HepG2 (cell line): ENCODE results near the gene NSD1. TPM values are rescaled to one million over a fixed set of nuclear protein-coding genes. Genes with fewer than 3 reads are reported as not detected.

Source experiments
- HOXA5 ChIP-seq: sonication (generic); formaldehyde crosslinking; IDR thresholded peaks from 2 replicates; pipeline ENCODE4 v1.4.0; 2020; ENCODE audit warnings: missing genetic modification reagents
- PHF21A ChIP-seq: sonication (generic); formaldehyde crosslinking; IDR thresholded peaks from 2 replicates; pipeline ENCODE4 v1.5.0; 2020; ENCODE audit warnings: mild to moderate bottlenecking, missing genetic modification reagents
- RCOR2 ChIP-seq: IDR thresholded peaks from 2 replicates; pipeline ENCODE4 v1.6.1; 2016; ENCODE audit warnings: missing biosample characterization, missing genetic modification reagents
- RORA ChIP-seq: sonication (generic); formaldehyde crosslinking; IDR thresholded peaks from 2 replicates; pipeline ENCODE4 v1.5.0; 2020; ENCODE audit warnings: mild to moderate bottlenecking, missing genetic modification reagents, moderate library complexity
- ZFX ChIP-seq: sonication (generic); formaldehyde crosslinking; IDR thresholded peaks from 2 replicates; pipeline ENCODE4 v1.4.0; 2020; ENCODE audit warnings: mild to moderate bottlenecking, low read depth, missing genetic modification reagents, moderate library complexity
- ZNF354B ChIP-seq: sonication (generic); formaldehyde crosslinking; IDR thresholded peaks from 2 replicates; pipeline ENCODE4 v1.8.0; 2022; ENCODE audit warnings: mild to moderate bottlenecking, missing genetic modification reagents
- ZNF382 ChIP-seq: sonication (generic); formaldehyde crosslinking; IDR thresholded peaks from 2 replicates; pipeline ENCODE4 v1.5.0; 2020; ENCODE audit warnings: missing genetic modification reagents, mild to moderate bottlenecking, borderline replicate concordance
- ZNF547 ChIP-seq: sonication (generic); formaldehyde crosslinking; IDR thresholded peaks from 2 replicates; pipeline ENCODE4 v1.5.1; 2020; ENCODE audit warnings: mild to moderate bottlenecking, missing genetic modification reagents
- ZNF550 ChIP-seq: sonication (generic); formaldehyde crosslinking; IDR thresholded peaks from 2 replicates; pipeline ENCODE4 v1.4.0; 2020; ENCODE audit warnings: mild to moderate bottlenecking, missing genetic modification reagents, borderline replicate concordance
- ZNF772 ChIP-seq: sonication (generic); formaldehyde crosslinking; IDR thresholded peaks from 2 replicates; pipeline ENCODE4 v1.5.0; 2020; ENCODE audit warnings: mild to moderate bottlenecking, missing genetic modification reagents
- polyA plus RNA-seq, 8 experiments: library from polyadenylated mRNA; depleted of rRNA in 3 of 8; stranded (reverse) in 7 of 8; unstranded in 1 of 8; fragments of >200 nt; fragmentation: Illumina TruSeq in 4 of 8; extraction: Trizol in 4 of 8; gene quantifications; 2 replicates each; pipeline versions ENCODE4 v1.2.1 to v1.2.3, GENCODE V29; 2011 to 2016; ENCODE audit warnings: low read depth in 4 of 8, missing spikeins in 1 of 8, mixed read lengths in 1 of 8; ENCODE audit not compliant: insufficient read depth in 1 of 8
- total RNA-seq, 5 experiments: library from RNA; depleted of rRNA; stranded (reverse); fragments of >200 nt; fragmentation: Illumina TruSeq; extraction: Trizol; gene quantifications; 2 replicates each; pipeline ENCODE4 v1.2.3, GENCODE V29; 2016; ENCODE audit warnings: low read depth in 1 of 5
- TF ChIP-seq, protein P1 (sequence below): sonication (generic); formaldehyde crosslinking; conservative IDR thresholded peaks from 2 replicates; pipeline ENCODE4 v1.4.0; 2020; ENCODE audit warnings: missing genetic modification reagents
- TF ChIP-seq, protein P2 (sequence below): sonication (generic); formaldehyde crosslinking; IDR thresholded peaks from 2 replicates; pipeline ENCODE4 v1.5.0; 2020; ENCODE audit warnings: missing genetic modification reagents
- TF ChIP-seq, protein P3 (sequence below): sonication (generic); formaldehyde crosslinking; IDR thresholded peaks from 2 replicates; pipeline ENCODE4 v1.8.0; 2022; ENCODE audit warnings: missing genetic modification reagents, mild to moderate bottlenecking, borderline replicate concordance
- TF ChIP-seq, protein P4 (sequence below): sonication (generic); formaldehyde crosslinking; IDR thresholded peaks from 2 replicates; pipeline ENCODE4 v1.4.0; 2020; ENCODE audit warnings: mild to moderate bottlenecking, missing genetic modification reagents, borderline replicate concordance
- TF ChIP-seq, protein P5 (sequence below): sonication (generic); formaldehyde crosslinking; IDR thresholded peaks from 2 replicates; pipeline ENCODE4 v1.9.0; 2021; ENCODE audit warnings: missing genetic modification reagents, borderline replicate concordance

NSD1 gene
- total and polyA plus RNA-seq, 2 of the 13 experiments (the other 11 are each of a cell fraction or from before 2014, with no cell fraction given), result 0.01 to 0.09 TPM

DNA sequence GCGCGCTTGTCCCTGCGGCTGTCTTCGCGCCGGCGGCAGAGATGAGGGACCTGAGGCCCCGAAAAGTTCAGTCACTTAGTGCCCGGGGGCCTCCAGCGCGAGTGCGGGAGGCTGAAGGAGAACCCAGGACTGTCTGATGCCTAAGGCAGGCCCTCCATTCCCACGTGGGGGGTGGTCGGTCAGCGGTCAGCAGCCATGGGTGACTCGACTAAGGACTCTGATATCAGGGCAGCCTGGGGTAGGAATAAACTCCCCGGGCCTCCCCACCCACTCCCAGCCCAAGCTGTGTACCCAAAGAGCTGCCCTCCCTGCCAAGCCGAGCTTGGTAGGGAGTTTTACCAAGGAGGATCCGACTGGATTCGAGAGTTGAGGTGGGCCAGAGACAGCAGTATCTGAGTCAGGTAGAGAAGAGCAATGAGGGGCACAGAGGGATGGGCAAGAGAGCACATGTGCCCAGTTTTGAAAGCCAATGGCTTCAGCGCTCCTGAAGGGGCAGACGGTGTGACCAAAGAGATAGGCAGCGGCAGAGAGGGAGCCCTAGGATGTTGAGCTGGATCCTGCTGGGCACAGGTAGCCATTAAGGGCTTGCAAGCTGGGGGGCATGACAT, 46.1 kb upstream of the NSD1 start (continued):
- no peak for TF ChIP-seq ZNF550 (CRISPR knock-in tag)
- TF ChIP-seq ZNF547 (CRISPR knock-in tag), result no peak
- no peak for TF ChIP-seq RCOR2 (CRISPR knock-in tag)
- TF ChIP-seq ZFX (CRISPR knock-in tag), result peak; percentile 8; the same call in 1 of the 2 replicates
- TF ChIP-seq RORA (CRISPR knock-in tag), result no peak
- TF ChIP-seq, protein P1, sequence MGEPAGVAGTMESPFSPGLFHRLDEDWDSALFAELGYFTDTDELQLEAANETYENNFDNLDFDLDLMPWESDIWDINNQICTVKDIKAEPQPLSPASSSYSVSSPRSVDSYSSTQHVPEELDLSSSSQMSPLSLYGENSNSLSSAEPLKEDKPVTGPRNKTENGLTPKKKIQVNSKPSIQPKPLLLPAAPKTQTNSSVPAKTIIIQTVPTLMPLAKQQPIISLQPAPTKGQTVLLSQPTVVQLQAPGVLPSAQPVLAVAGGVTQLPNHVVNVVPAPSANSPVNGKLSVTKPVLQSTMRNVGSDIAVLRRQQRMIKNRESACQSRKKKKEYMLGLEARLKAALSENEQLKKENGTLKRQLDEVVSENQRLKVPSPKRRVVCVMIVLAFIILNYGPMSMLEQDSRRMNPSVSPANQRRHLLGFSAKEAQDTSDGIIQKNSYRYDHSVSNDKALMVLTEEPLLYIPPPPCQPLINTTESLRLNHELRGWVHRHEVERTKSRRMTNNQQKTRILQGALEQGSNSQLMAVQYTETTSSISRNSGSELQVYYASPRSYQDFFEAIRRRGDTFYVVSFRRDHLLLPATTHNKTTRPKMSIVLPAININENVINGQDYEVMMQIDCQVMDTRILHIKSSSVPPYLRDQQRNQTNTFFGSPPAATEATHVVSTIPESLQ (CRISPR knock-in tag), result no peak
- TF ChIP-seq, protein P2, sequence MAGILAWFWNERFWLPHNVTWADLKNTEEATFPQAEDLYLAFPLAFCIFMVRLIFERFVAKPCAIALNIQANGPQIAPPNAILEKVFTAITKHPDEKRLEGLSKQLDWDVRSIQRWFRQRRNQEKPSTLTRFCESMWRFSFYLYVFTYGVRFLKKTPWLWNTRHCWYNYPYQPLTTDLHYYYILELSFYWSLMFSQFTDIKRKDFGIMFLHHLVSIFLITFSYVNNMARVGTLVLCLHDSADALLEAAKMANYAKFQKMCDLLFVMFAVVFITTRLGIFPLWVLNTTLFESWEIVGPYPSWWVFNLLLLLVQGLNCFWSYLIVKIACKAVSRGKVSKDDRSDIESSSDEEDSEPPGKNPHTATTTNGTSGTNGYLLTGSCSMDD (CRISPR knock-in tag), result no peak
- TF ChIP-seq, protein P3, sequence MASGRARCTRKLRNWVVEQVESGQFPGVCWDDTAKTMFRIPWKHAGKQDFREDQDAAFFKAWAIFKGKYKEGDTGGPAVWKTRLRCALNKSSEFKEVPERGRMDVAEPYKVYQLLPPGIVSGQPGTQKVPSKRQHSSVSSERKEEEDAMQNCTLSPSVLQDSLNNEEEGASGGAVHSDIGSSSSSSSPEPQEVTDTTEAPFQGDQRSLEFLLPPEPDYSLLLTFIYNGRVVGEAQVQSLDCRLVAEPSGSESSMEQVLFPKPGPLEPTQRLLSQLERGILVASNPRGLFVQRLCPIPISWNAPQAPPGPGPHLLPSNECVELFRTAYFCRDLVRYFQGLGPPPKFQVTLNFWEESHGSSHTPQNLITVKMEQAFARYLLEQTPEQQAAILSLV (CRISPR knock-in tag), result no peak
- TF ChIP-seq PHF21A, result 0 out of 2 replicates have a peak, but pooled peaks have one; percentile 5
- TF ChIP-seq, protein P4, sequence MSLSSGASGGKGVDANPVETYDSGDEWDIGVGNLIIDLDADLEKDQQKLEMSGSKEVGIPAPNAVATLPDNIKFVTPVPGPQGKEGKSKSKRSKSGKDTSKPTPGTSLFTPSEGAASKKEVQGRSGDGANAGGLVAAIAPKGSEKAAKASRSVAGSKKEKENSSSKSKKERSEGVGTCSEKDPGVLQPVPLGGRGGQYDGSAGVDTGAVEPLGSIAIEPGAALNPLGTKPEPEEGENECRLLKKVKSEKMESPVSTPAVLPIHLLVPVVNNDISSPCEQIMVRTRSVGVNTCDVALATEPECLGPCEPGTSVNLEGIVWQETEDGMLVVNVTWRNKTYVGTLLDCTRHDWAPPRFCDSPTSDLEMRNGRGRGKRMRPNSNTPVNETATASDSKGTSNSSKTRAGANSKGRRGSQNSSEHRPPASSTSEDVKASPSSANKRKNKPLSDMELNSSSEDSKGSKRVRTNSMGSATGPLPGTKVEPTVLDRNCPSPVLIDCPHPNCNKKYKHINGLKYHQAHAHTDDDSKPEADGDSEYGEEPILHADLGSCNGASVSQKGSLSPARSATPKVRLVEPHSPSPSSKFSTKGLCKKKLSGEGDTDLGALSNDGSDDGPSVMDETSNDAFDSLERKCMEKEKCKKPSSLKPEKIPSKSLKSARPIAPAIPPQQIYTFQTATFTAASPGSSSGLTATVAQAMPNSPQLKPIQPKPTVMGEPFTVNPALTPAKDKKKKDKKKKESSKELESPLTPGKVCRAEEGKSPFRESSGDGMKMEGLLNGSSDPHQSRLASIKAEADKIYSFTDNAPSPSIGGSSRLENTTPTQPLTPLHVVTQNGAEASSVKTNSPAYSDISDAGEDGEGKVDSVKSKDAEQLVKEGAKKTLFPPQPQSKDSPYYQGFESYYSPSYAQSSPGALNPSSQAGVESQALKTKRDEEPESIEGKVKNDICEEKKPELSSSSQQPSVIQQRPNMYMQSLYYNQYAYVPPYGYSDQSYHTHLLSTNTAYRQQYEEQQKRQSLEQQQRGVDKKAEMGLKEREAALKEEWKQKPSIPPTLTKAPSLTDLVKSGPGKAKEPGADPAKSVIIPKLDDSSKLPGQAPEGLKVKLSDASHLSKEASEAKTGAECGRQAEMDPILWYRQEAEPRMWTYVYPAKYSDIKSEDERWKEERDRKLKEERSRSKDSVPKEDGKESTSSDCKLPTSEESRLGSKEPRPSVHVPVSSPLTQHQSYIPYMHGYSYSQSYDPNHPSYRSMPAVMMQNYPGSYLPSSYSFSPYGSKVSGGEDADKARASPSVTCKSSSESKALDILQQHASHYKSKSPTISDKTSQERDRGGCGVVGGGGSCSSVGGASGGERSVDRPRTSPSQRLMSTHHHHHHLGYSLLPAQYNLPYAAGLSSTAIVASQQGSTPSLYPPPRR (CRISPR knock-in tag), result peak; percentile 6; the same call in 1 of the 2 replicates
- TF ChIP-seq ZNF772 (CRISPR knock-in tag), result no peak
- TF ChIP-seq ZNF354B (CRISPR knock-in tag), result no peak
- TF ChIP-seq ZNF382 (CRISPR knock-in tag), result no peak
- TF ChIP-seq, protein P5, sequence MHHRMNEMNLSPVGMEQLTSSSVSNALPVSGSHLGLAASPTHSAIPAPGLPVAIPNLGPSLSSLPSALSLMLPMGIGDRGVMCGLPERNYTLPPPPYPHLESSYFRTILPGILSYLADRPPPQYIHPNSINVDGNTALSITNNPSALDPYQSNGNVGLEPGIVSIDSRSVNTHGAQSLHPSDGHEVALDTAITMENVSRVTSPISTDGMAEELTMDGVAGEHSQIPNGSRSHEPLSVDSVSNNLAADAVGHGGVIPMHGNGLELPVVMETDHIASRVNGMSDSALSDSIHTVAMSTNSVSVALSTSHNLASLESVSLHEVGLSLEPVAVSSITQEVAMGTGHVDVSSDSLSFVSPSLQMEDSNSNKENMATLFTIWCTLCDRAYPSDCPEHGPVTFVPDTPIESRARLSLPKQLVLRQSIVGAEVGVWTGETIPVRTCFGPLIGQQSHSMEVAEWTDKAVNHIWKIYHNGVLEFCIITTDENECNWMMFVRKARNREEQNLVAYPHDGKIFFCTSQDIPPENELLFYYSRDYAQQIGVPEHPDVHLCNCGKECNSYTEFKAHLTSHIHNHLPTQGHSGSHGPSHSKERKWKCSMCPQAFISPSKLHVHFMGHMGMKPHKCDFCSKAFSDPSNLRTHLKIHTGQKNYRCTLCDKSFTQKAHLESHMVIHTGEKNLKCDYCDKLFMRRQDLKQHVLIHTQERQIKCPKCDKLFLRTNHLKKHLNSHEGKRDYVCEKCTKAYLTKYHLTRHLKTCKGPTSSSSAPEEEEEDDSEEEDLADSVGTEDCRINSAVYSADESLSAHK (CRISPR knock-in tag), result no peak
- no peak for TF ChIP-seq HOXA5 (CRISPR knock-in tag)
